Thyroid gland (tissue), 4 donors: ENCODE data around the gene CMTM8. TPM values are rescaled to one million over a fixed set of nuclear protein-coding genes. Genes with fewer than 3 reads are reported as not detected.
"Not testable (repeated sequence)": the region's sequence is repeated elsewhere in the genome, so short reads cannot be mapped to it uniquely, and the experiment has no call there.

Experiments
- DNase-seq, 2 donors: peaks; one replicate each; pipeline ENCODE4 v3.0.0-alpha.2; 2019
- H3K27ac ChIP-seq, 3 donors: fragments of 200-600 bp; sonication (generic); 1 replicate in 2 of 3; 2 replicates in 1 of 3; pipeline ENCODE4 v1.5.1; 2016 to 2019; ENCODE audit warnings: mild to moderate bottlenecking in 1 of 3, moderate library complexity in 1 of 3
- H3K27me3 ChIP-seq: fragments of 200-600 bp; sonication (generic); one replicate; pipeline ENCODE4 v1.5.1; 2019
- H3K36me3 ChIP-seq, 2 donors: fragments of 200-600 bp; sonication (generic); one replicate each; pipeline ENCODE4 v1.5.1; 2016 to 2019
- H3K4me1 ChIP-seq, 2 donors: fragments of 200-600 bp; sonication (generic); one replicate each; pipeline ENCODE4 v1.5.1; 2017 to 2019
- H3K4me3 ChIP-seq, 3 donors: fragments of 200-600 bp; sonication (generic); replicated peaks in 1 of 3; 1 replicate in 2 of 3; 2 replicates in 1 of 3; pipeline ENCODE4 v1.5.1; 2016; ENCODE audit warnings: mild to moderate bottlenecking in 1 of 3
- H3K9me3 ChIP-seq: fragments of 200-600 bp; sonication (generic); one replicate; pipeline ENCODE4 v1.5.1; 2017
- POLR2A ChIP-seq, 2 donors: fragments of 450-650 bp; IDR thresholded peaks; one replicate each; pipeline ENCODE4 v1.6.1; 2017; ENCODE audit warnings: antibody characterized with exemption in 2 of 2, mild to moderate bottlenecking in 2 of 2, moderate library complexity in 1 of 2
- WGBS, 2 donors: methylation state at CpG; one replicate each; pipeline ENCODE4 v1.1.5; 2017; 5-methylcytosine and 5-hydroxymethylcytosine counted together
- intact Hi-C: fragments of 100-400 bp; cut with DNase I; formaldehyde crosslinking; loops from one replicate; pipeline ENCODE4 v1.15.1; 2023
- total RNA-seq, 4 donors: library from RNA; depleted of rRNA; stranded (reverse); fragments of >200 nt; gene quantifications; one replicate each; pipeline ENCODE4 v1.2.3, GENCODE V29; 2016
- TF ChIP-seq, protein P1 (sequence below), 6 experiments: fragments of 200-600 bp in 3 of 6; fragments of 450-650 bp in 3 of 6; sonication (generic) in 3 of 6; IDR thresholded peaks; one replicate each; pipeline ENCODE4 v1.5.1; 2016 to 2019; ENCODE audit warnings: antibody characterized with exemption in 6 of 6, mild to moderate bottlenecking in 2 of 6, inconsistent platforms in 1 of 6, moderate library complexity in 1 of 6

The CMTM8 gene
- total RNA-seq, 4 donors from 2014 or later: 6.6 to 17.3 (median 11.0) TPM

DNA sequence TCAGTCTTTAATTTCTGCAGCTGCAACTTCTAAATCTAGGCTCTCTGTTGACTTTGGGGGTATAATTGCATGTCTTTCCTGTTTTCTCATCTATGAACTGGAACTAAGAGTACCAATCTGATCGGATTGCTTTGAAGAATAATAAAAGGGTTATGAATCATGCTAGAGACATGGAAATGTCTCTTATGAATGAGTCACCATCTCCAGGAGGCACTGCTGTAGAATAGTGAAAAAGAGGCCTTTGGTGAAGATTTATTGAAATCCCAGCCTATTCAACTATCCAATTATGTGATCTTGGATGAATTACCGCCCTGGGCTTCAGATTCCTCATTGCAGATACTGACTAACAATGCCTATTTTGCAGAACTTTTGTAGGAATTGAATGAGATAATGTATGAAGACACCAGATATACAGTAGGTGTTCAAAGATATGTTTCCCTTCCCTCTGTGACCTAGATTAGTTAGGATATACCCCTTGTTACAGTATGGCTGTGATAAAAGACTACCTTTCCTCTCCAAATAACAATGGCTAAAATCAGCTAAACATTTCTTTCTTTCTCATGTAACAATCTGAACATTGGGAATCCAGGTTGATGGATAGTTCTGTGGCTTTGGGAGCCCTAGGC is 11.5 kb upstream of the CMTM8 start:
- TF ChIP-seq, protein P1, sequence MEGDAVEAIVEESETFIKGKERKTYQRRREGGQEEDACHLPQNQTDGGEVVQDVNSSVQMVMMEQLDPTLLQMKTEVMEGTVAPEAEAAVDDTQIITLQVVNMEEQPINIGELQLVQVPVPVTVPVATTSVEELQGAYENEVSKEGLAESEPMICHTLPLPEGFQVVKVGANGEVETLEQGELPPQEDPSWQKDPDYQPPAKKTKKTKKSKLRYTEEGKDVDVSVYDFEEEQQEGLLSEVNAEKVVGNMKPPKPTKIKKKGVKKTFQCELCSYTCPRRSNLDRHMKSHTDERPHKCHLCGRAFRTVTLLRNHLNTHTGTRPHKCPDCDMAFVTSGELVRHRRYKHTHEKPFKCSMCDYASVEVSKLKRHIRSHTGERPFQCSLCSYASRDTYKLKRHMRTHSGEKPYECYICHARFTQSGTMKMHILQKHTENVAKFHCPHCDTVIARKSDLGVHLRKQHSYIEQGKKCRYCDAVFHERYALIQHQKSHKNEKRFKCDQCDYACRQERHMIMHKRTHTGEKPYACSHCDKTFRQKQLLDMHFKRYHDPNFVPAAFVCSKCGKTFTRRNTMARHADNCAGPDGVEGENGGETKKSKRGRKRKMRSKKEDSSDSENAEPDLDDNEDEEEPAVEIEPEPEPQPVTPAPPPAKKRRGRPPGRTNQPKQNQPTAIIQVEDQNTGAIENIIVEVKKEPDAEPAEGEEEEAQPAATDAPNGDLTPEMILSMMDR (IDR thresholded peaks at IDR 0.05): no peak
- no peak for TF ChIP-seq POLR2A (IDR thresholded peaks at IDR 0.05)
- H3K4me1 ChIP-seq: peaks cover 0 to 5% of the 10 kb centered on the region in 2 donors
- H3K27me3 ChIP-seq: no peaks in the 10 kb centered on the region
- no peaks in the 10 kb centered on the region for H3K9me3 ChIP-seq
- no peak overlapping the region for H3K27ac ChIP-seq
- H3K4me3 ChIP-seq: no peak overlapping the region
- no peak for DNase-seq
- WGBS, 2 donors: 62% methylated on average over 2 of the region's 2 CpGs
- H3K36me3 ChIP-seq: no peaks in the 10 kb centered on the region
- intact Hi-C loops: no loop called here

DNA sequence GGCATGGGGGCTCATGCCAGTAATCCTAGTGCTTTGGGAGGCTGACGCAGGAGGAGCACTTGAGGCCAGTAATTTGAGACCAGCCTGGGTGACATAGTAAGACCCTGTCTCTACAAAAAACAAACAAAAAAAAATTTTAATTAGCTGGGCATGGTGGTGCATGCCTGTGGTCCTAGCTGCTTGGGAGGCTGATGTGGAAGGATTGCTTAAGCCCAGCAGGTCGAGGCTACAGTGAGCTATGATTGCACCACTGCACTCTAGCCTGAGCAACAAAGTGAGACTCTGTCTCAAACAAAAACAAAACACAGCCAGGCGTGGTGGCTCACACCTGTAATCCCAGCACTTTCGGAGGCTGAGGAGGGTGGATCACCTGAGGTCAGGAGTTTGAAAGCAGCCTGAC is 9.7 kb upstream of the CMTM8 start:
- H3K27ac ChIP-seq, H3K4me3 ChIP-seq, H3K9me3 ChIP-seq, DNase-seq, intact Hi-C loops, H3K4me1 ChIP-seq, H3K36me3 ChIP-seq, H3K27me3 ChIP-seq: not testable (repeated sequence)
- WGBS, 2 donors: 87 to 89% methylated on average over 4 of the region's 4 CpGs

DNA sequence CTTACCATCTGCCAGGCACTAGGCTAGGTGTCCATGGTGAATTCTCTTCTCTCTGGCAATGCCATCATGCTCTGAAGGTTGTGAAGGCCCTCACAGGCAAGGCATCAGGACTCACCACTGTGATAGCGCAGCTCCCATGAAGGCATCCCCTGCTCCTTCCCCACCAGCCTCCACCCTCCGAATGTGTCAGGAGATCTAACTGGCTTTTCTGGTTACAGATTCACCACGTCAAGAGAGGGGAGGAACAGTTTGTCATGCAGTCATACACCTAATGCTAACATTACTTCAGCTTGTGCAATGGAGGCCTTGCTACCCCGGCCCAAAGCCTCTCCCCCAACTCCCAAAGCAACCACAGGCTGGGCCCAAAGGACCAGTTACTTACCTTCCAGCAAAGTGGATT is 8.9 kb upstream of the CMTM8 start:
- intact Hi-C loops: no loop called here
- 90 to 92% methylated on average over 4 of the region's 4 CpGs for WGBS, 2 donors
- no peak for TF ChIP-seq POLR2A (IDR thresholded peaks at IDR 0.05)
- TF ChIP-seq, protein P1 (IDR thresholded peaks at IDR 0.05): no peak
- no peak overlapping the region for H3K4me3 ChIP-seq
- H3K27me3 ChIP-seq: no peaks in the 10 kb centered on the region
- H3K9me3 ChIP-seq: no peaks in the 10 kb centered on the region
- no peak for DNase-seq
- no peaks in the 10 kb centered on the region for H3K36me3 ChIP-seq
- H3K4me1 ChIP-seq: peaks cover 0 to 5% of the 10 kb centered on the region in 2 donors
- H3K27ac ChIP-seq: no peak overlapping the region

DNA sequence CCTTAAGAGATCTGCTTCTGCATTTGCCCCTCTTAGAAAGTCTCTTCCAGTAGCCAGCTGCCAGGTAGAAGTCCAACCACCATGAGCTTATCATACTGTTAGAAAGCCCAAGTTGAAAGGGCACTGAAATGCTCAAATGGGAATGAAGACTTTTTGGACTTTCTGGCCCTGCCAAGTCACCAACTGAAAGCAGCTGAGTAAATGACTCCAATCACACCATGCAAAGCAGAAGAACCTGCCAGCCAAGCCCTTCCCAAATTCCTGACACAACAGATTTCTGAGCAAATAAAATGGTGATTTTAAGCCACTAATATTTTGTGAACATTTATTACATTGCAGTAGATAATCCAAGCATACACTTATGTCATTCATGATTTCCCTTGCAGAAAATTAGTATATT is 2.1 kb upstream of the CMTM8 start:
- H3K36me3 ChIP-seq: no peaks in the 10 kb centered on the region
- TF ChIP-seq, protein P1 (IDR thresholded peaks at IDR 0.05): no peak
- TF ChIP-seq POLR2A (IDR thresholded peaks at IDR 0.05): no peak
- no peak overlapping the region for H3K4me3 ChIP-seq
- H3K27ac ChIP-seq: no peak overlapping the region
- intact Hi-C loops: no loop called here
- peaks cover 14 to 16% of the 10 kb centered on the region in 2 donors for H3K4me1 ChIP-seq
- no peak for DNase-seq
- no peaks in the 10 kb centered on the region for H3K9me3 ChIP-seq
- H3K27me3 ChIP-seq: no peaks in the 10 kb centered on the region

DNA sequence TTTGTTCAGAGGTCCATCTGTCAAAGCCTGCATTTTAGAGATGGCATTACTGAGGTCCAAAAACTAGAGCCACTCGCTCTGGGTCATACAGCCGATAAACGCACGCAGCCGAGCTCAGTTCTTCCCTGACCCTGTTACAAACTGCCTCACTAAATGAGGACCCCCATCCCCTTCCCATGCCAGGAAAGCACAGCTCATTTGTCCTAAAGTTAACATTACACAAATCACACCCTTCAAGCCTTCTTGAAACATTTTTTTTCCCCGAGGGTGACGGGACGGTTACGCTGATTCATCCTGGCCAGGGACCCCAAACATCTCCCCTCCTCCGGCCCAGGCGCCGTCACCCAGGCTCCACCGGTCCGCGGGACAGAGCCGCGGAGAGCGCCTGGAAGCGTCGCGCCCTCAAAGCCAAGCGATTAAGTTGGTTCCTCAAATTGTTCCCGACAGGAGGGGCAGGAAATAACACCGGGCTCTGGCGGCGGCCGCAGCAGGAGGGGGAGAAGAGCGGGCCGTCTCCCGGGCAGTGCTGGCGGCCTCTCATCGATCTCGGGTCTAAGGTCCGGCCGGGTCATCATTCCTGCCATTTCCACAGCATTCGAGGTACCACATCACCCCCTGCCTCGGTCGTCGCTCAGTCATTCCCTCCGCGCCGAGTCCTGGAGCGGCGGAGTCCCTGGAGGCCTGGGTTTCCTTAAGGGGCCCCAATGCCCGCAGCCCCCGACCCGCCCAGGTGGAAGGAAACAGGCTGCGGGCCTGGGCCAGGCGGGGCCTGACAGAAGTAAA is 619 bp upstream of the CMTM8 start:
- peak overlapping the region; percentile 54 to 70 (median 67) for H3K4me3 ChIP-seq
- intact Hi-C loops: no loop called here
- DNase-seq: peak; percentile 55 to 59
- no peaks in the 10 kb centered on the region for H3K36me3 ChIP-seq
- H3K27me3 ChIP-seq: no peaks in the 10 kb centered on the region
- no peaks in the 10 kb centered on the region for H3K9me3 ChIP-seq
- peaks cover 14 to 16% of the 10 kb centered on the region in 2 donors for H3K4me1 ChIP-seq
- TF ChIP-seq, protein P1 (IDR thresholded peaks at IDR 0.05): no peak
- peak in 1 of 2 donors; percentile 38 for TF ChIP-seq POLR2A (IDR thresholded peaks at IDR 0.05)
- WGBS, 2 donors: 15 to 16% methylated on average over 22 to 23 of the region's 49 CpGs
- H3K27ac ChIP-seq: peak overlapping the region; percentile 54 to 71 (median 54)
